ENCODE data around the gene PALD1.
A peak's percentile ranks its signal among the peaks of the same experiment; 100 is the strongest.
"Not testable (repeated sequence)": the region's sequence is repeated elsewhere in the genome, so short reads cannot be mapped to it uniquely, and the experiment has no call there.

Gene PALD1

GRCh38 chr10:70602665-70603448, 124.3 kb downstream of the PALD1 start, which contains the start of gene PRF1:
Gene PRF1, minus strand, starts transcription at chr10:70602741. Its CDS starts 1,839 bp downstream, at chr10:70600902.
- Mint-ChIP-seq H3K27ac (peak within 1 kb of the TSS; percentile 86), H3K4me1 (ENCODE audit: low read depth) (peaks cover 60% of the 10 kb centered on the region), H3K36me3 (ENCODE audit: low read depth) (peaks cover 36% of the 10 kb centered on the region), H3K4me3 (peak within 1 kb of the TSS; percentile 91), H3K27me3 (no peaks in the 10 kb centered on the region), H3K9me3 (no peaks in the 10 kb centered on the region)

DNA sequence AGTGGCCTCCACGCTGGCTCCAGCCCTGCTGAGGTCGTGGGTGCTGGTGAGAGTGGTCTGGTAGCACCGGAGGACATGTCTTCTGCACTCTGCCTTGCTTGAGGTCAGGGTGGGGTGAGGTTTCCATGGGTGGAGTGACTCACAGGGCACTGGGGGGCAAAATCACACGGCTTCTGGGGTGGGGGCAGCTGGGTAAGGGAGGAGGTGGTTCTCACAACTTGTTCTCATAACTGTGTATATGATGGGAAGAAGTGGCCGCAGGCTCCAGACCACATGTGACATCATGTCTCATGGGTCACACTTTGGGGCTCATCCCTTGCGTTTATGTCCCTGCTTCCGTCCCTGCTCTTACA, 124.9 kb downstream of the PALD1 start:
- H3K4me1 Mint-ChIP-seq (ENCODE audit: low read depth), result peaks cover 56% of the 10 kb centered on the region
- H3K27ac Mint-ChIP-seq, result peak overlapping the region; percentile 86
- no peaks in the 10 kb centered on the region for H3K9me3 Mint-ChIP-seq
- H3K36me3 Mint-ChIP-seq (ENCODE audit: low read depth), result peaks cover 31% of the 10 kb centered on the region
- peak overlapping the region; percentile 91 for H3K4me3 Mint-ChIP-seq
- H3K27me3 Mint-ChIP-seq, result no peaks in the 10 kb centered on the region

DNA sequence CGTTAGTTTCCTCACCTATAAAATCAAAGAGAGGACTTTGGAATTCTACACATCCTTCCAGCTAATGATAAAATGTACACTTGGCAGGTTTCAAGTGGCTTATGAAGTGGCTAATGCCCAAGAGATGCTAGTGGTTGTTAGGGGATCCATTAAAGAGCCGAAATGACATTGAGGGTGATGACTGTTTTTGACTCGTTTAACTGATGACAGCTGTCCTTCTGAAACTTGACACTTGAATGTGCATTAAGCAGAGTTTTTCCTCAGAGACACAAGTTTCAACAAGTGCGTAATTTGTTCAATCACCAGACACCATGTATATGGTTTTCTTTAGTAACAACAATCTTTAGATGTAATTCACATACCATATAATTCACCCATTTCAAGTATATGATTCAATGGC, 125.5 kb downstream of the PALD1 start:
- Mint-ChIP-seq H3K4me3 (peak overlapping the region; percentile 91), H3K4me1 (ENCODE audit: low read depth) (peaks cover 52% of the 10 kb centered on the region), H3K27ac (peak overlapping the region; percentile 86), H3K9me3 (no peaks in the 10 kb centered on the region), H3K36me3 (ENCODE audit: low read depth) (peaks cover 25% of the 10 kb centered on the region), H3K27me3 (no peaks in the 10 kb centered on the region)

DNA sequence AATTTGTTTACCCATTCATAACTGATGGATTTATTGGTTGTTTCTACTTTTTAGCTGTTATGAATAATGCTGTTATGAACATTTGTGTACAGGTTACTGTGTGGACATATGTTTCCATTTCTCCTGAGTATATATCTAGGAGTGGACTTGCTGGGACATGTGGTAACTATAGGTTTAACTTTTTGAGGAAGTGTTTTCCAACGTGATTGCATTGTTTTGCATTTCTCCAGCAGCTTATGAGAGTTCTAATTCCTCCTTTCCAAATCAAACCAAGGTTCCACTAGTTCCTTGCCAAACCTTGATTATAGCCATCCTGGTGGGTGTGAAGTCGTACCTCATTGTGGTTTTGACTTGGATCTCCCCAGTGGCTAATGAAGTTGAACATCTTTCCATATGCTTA, 126.6 kb downstream of the PALD1 start:
- peaks cover 18% of the 10 kb centered on the region for H3K36me3 Mint-ChIP-seq (ENCODE audit: low read depth)
- no peaks in the 10 kb centered on the region for H3K27me3 Mint-ChIP-seq
- peaks cover 50% of the 10 kb centered on the region for H3K4me1 Mint-ChIP-seq (ENCODE audit: low read depth)
- H3K9me3 Mint-ChIP-seq, result no peaks in the 10 kb centered on the region
- no peak overlapping the region for H3K27ac Mint-ChIP-seq
- no peak overlapping the region for H3K4me3 Mint-ChIP-seq

- Mint-ChIP-seq H3K4me1 (ENCODE audit: low read depth) (peaks cover 56% of the 10 kb centered on the region), H3K36me3 (ENCODE audit: low read depth) (no peaks in the 10 kb centered on the region), H3K4me3 (no peak overlapping the region), H3K27me3 (no peaks in the 10 kb centered on the region), H3K27ac (no peak overlapping the region), H3K9me3 (no peaks in the 10 kb centered on the region)
Measured at GRCh38 chr10:70607936-70608335, 129.4 kb downstream of the PALD1 start.

DNA sequence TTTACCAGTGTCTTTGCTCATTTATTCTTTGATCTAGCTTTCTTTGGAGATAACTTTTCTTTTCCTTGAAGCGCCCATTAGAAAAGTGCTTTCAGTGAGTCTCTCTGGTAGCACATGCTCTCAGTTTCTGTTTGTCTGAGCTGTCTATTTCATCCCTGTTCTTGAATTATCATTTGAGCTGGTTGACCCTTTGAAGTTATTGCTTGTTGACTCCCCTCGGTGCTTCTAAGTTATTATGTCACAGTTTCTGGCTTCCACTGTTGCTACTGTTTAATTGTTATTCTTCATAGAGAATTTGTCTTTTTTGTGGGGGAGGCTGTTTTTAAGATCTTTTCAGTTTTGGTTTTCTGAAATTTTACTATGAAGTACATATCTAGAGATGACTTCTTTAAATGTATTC, 135.4 kb downstream of the PALD1 start:
- H3K4me1 Mint-ChIP-seq (ENCODE audit: low read depth), result peaks cover 73% of the 10 kb centered on the region
- H3K36me3 Mint-ChIP-seq (ENCODE audit: low read depth), result no peaks in the 10 kb centered on the region
- H3K9me3 Mint-ChIP-seq, result no peaks in the 10 kb centered on the region
- no peaks in the 10 kb centered on the region for H3K27me3 Mint-ChIP-seq
- peak overlapping the region; percentile 47 for H3K27ac Mint-ChIP-seq
- peak overlapping the region; percentile 9 for H3K4me3 Mint-ChIP-seq

DNA sequence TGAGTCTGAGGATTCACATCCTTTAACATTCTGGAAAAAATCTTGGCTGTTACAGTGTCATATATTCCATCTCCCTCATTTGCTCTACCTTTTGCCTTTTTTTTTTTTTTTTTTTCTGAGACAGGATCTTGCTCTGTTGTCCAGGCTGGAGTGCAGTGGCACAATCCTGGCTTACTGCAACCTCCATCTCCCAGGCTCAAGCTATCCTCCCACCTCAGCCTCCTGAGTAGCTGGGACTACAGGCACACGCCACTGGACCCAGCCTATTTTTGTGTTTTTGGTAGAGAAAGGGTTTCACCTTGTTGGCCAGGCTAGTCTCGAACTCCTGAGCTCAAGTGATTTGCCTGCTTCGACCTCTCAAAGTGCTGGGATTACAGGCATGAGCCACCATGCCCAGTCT, 135.8 kb downstream of the PALD1 start:
- not testable (repeated sequence) for H3K36me3 Mint-ChIP-seq (ENCODE audit: low read depth); H3K9me3 Mint-ChIP-seq; H3K4me3 Mint-ChIP-seq; H3K27me3 Mint-ChIP-seq
- peak overlapping the region; percentile 47 for H3K27ac Mint-ChIP-seq
- H3K4me1 Mint-ChIP-seq (ENCODE audit: low read depth), result peaks cover 77% of the 10 kb centered on the region

DNA sequence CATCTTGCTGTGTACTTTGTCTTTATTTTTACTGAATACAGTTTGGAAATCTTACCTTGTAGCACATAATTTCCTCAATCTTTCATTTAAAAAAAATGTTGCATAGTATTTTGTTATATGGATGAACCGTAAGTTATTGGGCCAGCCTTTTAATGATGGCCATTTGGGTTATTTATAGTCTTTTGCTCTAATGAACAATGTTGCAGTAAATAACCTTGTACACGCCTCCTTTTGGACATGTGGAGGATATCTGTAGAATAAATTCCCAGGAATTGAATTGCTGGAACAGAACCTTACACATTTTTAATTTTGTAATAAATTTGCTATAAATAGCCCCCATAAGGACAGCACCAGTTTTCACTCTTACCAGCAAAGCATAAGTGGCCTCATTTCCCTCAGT, 136.6 kb downstream of the PALD1 start:
- Mint-ChIP-seq H3K9me3 (no peaks in the 10 kb centered on the region), H3K4me1 (ENCODE audit: low read depth) (peaks cover 72% of the 10 kb centered on the region), H3K36me3 (ENCODE audit: low read depth) (no peaks in the 10 kb centered on the region), H3K4me3 (no peak overlapping the region), H3K27me3 (no peaks in the 10 kb centered on the region), H3K27ac (no peak overlapping the region)

DNA sequence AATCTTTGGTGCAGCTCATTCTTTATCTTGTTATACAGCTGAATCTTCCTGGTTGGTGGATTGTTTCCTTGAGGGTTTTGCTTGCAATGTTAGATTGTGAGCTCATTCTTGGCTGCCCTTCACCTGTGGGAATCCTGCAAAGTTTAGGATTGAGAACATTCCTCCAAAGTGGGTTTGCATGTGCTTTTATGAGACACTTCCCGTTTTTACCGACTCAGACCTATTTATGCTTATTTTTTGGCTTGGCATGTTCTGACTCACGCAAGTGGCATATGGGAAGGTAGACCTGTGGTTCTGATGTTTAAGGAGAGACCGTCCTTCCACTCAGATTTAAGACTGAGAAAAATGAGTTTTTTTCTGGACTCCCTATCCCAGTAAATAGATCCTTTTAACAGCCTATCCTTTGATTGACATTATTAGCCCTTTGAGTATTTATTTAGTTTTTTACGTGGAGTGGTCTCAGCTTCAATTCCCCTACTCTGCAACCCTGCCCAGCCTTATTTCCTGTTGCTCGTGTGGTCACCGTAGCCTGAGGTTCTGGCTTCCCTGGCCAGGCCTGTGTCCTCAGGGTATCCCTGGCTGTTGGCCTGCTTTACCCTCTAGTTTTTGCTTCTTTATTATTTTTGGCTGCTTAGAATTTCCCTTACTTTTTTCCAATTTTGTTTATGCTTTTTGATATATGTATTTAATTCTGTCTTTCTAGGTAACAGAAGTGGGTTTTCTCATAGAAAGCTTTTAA, 137.4 kb downstream of the PALD1 start:
- H3K9me3 Mint-ChIP-seq, result no peaks in the 10 kb centered on the region
- no peaks in the 10 kb centered on the region for H3K36me3 Mint-ChIP-seq (ENCODE audit: low read depth)
- H3K27me3 Mint-ChIP-seq, result no peaks in the 10 kb centered on the region
- H3K4me1 Mint-ChIP-seq (ENCODE audit: low read depth), result peaks cover 65% of the 10 kb centered on the region
- peak overlapping the region; percentile 83 for H3K27ac Mint-ChIP-seq
- no peak overlapping the region for H3K4me3 Mint-ChIP-seq

GRCh38 chr10:70616761-70617160, 138.2 kb downstream of the PALD1 start:
- Mint-ChIP-seq H3K4me3 (no peak overlapping the region), H3K4me1 (ENCODE audit: low read depth) (peaks cover 63% of the 10 kb centered on the region), H3K27me3 (no peaks in the 10 kb centered on the region), H3K27ac (peak overlapping the region; percentile 83), H3K36me3 (ENCODE audit: low read depth) (no peaks in the 10 kb centered on the region), H3K9me3 (peaks cover 3% of the 10 kb centered on the region)
